SK-N-SH (cell line): ENCODE measurements around the gene REXO5. TPM values are rescaled to one million over a fixed set of nuclear protein-coding genes. Genes with fewer than 3 reads are reported as not detected.

Source experiments
- CTCF ChIA-PET: fragments of 300-600, 350-600 bp; formaldehyde crosslinking; extraction: SDS; loops from one replicate; lab custom pipeline; 2021; lab: Yijun Ruan, JAX
- POLR2A ChIA-PET: fragments of 350-600 bp; sonication (Branson Sonifier 250); formaldehyde crosslinking; extraction: SDS; loops from one replicate; lab custom pipeline; 2020; ENCODE audit warnings: antibody characterized with exemption, inconsistent platforms; lab: Yijun Ruan, JAX
- DNase-seq: peaks from one replicate; pipeline ENCODE4 v3.0.0; 2012
- H2AFZ ChIP-seq: fragments of 200-600 bp; sonication (generic); 2 replicates; pipeline ENCODE4 v1.8.1; 2016; ENCODE audit warnings: antibody characterized with exemption, mild to moderate bottlenecking, low read depth
- H3F3A ChIP-seq: fragments of 200-600 bp; sonication (generic); replicated peaks from 2 replicates; pipeline ENCODE3; 2016; ENCODE audit warnings: antibody characterized with exemption, mild to moderate bottlenecking; ENCODE audit not compliant: insufficient read depth
- H3K27ac ChIP-seq, 2 experiments: fragments of 200-500 bp in 1 of 2; fragments of 200-600 bp in 1 of 2; sonication (Bioruptor generic) in 1 of 2; sonication (generic), shearing (Covaris generic) in 1 of 2; 2 replicates each; pipeline versions ENCODE4 v1.5.1 to v1.6.1; 2014 to 2016; ENCODE audit warnings: low read depth in 2 of 2, inconsistent platforms in 1 of 2, low read length in 1 of 2, mild to moderate bottlenecking in 1 of 2, mixed read lengths in 1 of 2
- H3K27me3 ChIP-seq: fragments of 200-600 bp; sonication (generic), shearing (Covaris generic); 2 replicates; pipeline ENCODE4 v1.6.1; 2016; ENCODE audit warnings: mixed run types; ENCODE audit not compliant: insufficient read depth
- H3K36me3 ChIP-seq, 2 experiments: fragments of 200-500 bp in 1 of 2; fragments of 200-600 bp in 1 of 2; sonication (Bioruptor generic) in 1 of 2; sonication (generic) in 1 of 2; replicated peaks in 1 of 2; 2 replicates each; pipeline versions ENCODE3 to v1.5.1; 2014 to 2016; ENCODE audit warnings: low read length in 1 of 2, mild to moderate bottlenecking in 1 of 2; ENCODE audit not compliant: insufficient read depth in 2 of 2, control insufficient read depth in 1 of 2
- H3K4me1 ChIP-seq, 2 experiments: fragments of 200-500 bp in 1 of 2; fragments of 200-600 bp in 1 of 2; sonication (Bioruptor generic) in 1 of 2; sonication (generic), shearing (Covaris generic) in 1 of 2; 2 replicates each; pipeline versions ENCODE4 v1.5.1 to v1.6.1; 2014 to 2016; ENCODE audit warnings: low read depth in 1 of 2, low read length in 1 of 2, mixed run types in 1 of 2; ENCODE audit not compliant: insufficient read depth in 2 of 2, control insufficient read depth in 1 of 2
- H3K4me2 ChIP-seq: fragments of 200-600 bp; sonication (generic), shearing (Covaris generic); 2 replicates; pipeline ENCODE4 v1.6.1; 2017; ENCODE audit warnings: mixed run types
- H3K4me3 ChIP-seq, 2 experiments: fragments of 200-500 bp in 1 of 2; fragments of 200-600 bp in 1 of 2; sonication (Bioruptor generic) in 1 of 2; sonication (generic), shearing (Covaris generic) in 1 of 2; 2 replicates each; pipeline versions ENCODE4 v1.5.1 to v1.8.1; 2014 to 2016; ENCODE audit warnings: low read depth in 2 of 2, inconsistent platforms in 1 of 2, low read length in 1 of 2, mild to moderate bottlenecking in 1 of 2, mixed read lengths in 1 of 2, moderate library complexity in 1 of 2
- H3K79me2 ChIP-seq: fragments of 200-600 bp; sonication (generic); 2 replicates; pipeline ENCODE4 v1.8.1; 2017; ENCODE audit warnings: mild to moderate bottlenecking; ENCODE audit not compliant: insufficient read depth
- H3K9ac ChIP-seq: fragments of 200-600 bp; sonication (generic); 2 replicates; pipeline ENCODE4 v1.6.1; 2017; ENCODE audit warnings: mixed run types
- H3K9me2 ChIP-seq: fragments of 200-600 bp; sonication (generic); 2 replicates; pipeline ENCODE4 v1.6.1; 2017; ENCODE audit warnings: mixed run types
- H3K9me3 ChIP-seq: fragments of 200-600 bp; sonication (generic); 2 replicates; pipeline ENCODE4 v1.6.1; 2017; ENCODE audit warnings: mixed run types, mild to moderate bottlenecking, moderate library complexity
- H4K20me1 ChIP-seq: fragments of 200-600 bp; sonication (generic); 2 replicates; pipeline ENCODE4 v1.6.1; 2017; ENCODE audit warnings: mild to moderate bottlenecking, mixed run types; ENCODE audit not compliant: insufficient read depth
- ELF1 ChIP-seq: IDR thresholded peaks from 2 replicates; pipeline ENCODE4 v1.4.0; 2012
- EZH2phosphoT487 ChIP-seq: fragments of 200-600 bp; sonication (generic); IDR thresholded peaks from 2 replicates; pipeline ENCODE4 v1.6.1; 2017; ENCODE audit warnings: low read depth, mixed run types, mild to moderate bottlenecking, antibody characterized with exemption, moderate library complexity, borderline replicate concordance
- FOSL2 ChIP-seq: IDR thresholded peaks from 2 replicates; pipeline ENCODE4 v1.4.0; 2012; ENCODE audit warnings: low read depth, mild to moderate bottlenecking, moderate library complexity, borderline replicate concordance
- FOXJ3 ChIP-seq: sonication (generic); formaldehyde crosslinking; IDR thresholded peaks from 2 replicates; pipeline ENCODE4 v1.5.1; 2020; ENCODE audit warnings: mild to moderate bottlenecking, missing genetic modification reagents
- FOXM1 ChIP-seq: IDR thresholded peaks from 2 replicates; pipeline ENCODE4 v1.4.0; 2012; ENCODE audit warnings: low read depth, mild to moderate bottlenecking
- GATA2 ChIP-seq: sonication (generic); formaldehyde crosslinking; IDR thresholded peaks from 2 replicates; pipeline ENCODE4 v1.5.0; 2020; ENCODE audit warnings: mild to moderate bottlenecking, missing genetic modification reagents
- IRF3 ChIP-seq: fragments of 150-350 bp; IDR thresholded peaks from 2 replicates; pipeline ENCODE4 v1.6.1; 2016; ENCODE audit warnings: mild to moderate bottlenecking, low read depth, low read length
- JUND ChIP-seq: IDR thresholded peaks from 2 replicates; pipeline ENCODE4 v1.4.0; 2012
- MXI1 ChIP-seq: IDR thresholded peaks from 2 replicates; pipeline ENCODE4 v1.6.1; 2012; ENCODE audit warnings: mild to moderate bottlenecking, low read depth, low read length, improper control_type of control experiment
- NRF1 ChIP-seq: IDR thresholded peaks from 2 replicates; pipeline ENCODE4 v1.6.1; 2012; ENCODE audit warnings: low read depth, mild to moderate bottlenecking, low read length
- PBX3 ChIP-seq: IDR thresholded peaks from 2 replicates; pipeline ENCODE4; 2012
- POLR2AphosphoS5 ChIP-seq: IDR thresholded peaks from 2 replicates; pipeline ENCODE4 v1.6.1; 2012; ENCODE audit warnings: low read depth, low read length
- RCOR1 ChIP-seq: fragments of 150-350 bp; IDR thresholded peaks from 2 replicates; pipeline ENCODE4 v1.6.1; 2017; ENCODE audit warnings: antibody characterized with exemption, low read length
- REST ChIP-seq: IDR thresholded peaks from 2 replicates; pipeline ENCODE4 v1.6.1; 2012; ENCODE audit warnings: mild to moderate bottlenecking, low read depth, low read length, moderate library complexity
- RFX5 ChIP-seq: IDR thresholded peaks from 2 replicates; pipeline ENCODE4 v1.6.1; 2012; ENCODE audit warnings: mild to moderate bottlenecking, improper control_type of control experiment, low read length
- SIN3A ChIP-seq: IDR thresholded peaks from 2 replicates; pipeline ENCODE4 v1.6.1; 2012; ENCODE audit warnings: low read depth, mild to moderate bottlenecking, low read length, moderate library complexity, borderline replicate concordance
- SMC3 ChIP-seq: IDR thresholded peaks from 2 replicates; pipeline ENCODE4 v1.6.1; 2012; ENCODE audit warnings: low read depth, low read length, improper control_type of control experiment
- TAF1 ChIP-seq: IDR thresholded peaks from 2 replicates; pipeline ENCODE4 v1.6.1; 2012; ENCODE audit warnings: low read depth, mild to moderate bottlenecking, low read length, moderate library complexity, borderline replicate concordance
- TCF12 ChIP-seq: IDR thresholded peaks from 2 replicates; pipeline ENCODE4 v1.4.0; 2012
- TEAD4 ChIP-seq: IDR thresholded peaks from 2 replicates; pipeline ENCODE4 v1.4.0; 2012; ENCODE audit warnings: mild to moderate bottlenecking, borderline replicate concordance; ENCODE audit not compliant: insufficient read depth
- USF1 ChIP-seq: IDR thresholded peaks from 2 replicates; pipeline ENCODE4 v1.4.0; 2012; ENCODE audit warnings: low read depth, borderline replicate concordance
- USF2 ChIP-seq: fragments of 150-350 bp; IDR thresholded peaks from 2 replicates; pipeline ENCODE4 v1.6.1; 2017; ENCODE audit warnings: antibody characterized with exemption, low read length, low read depth, borderline replicate concordance
- ZBTB33 ChIP-seq: IDR thresholded peaks from 2 replicates; pipeline ENCODE4 v1.4.0; 2012; ENCODE audit warnings: low read depth, borderline replicate concordance
- WGBS: methylation state at CpG from one replicate; pipeline ENCODE4 v1.1.6; 2017; ENCODE audit warnings: low lambda C conversion rate; 5-methylcytosine and 5-hydroxymethylcytosine counted together
- polyA plus RNA-seq, 3 experiments: library from polyadenylated mRNA; depleted of rRNA; stranded (reverse); fragments of >200 nt; gene quantifications; 2 replicates each; pipeline ENCODE4 v1.2.3, GENCODE V29; 2012

The REXO5 gene
- polyA plus RNA-seq, 1 of the 3 experiments (the other 2 are of a cell fraction) = 3.8 TPM

GRCh38 chr16:20866145-20866772 lies 59.9 kb downstream of the REXO5 start:
- peak; percentile 35 for DNase-seq
- H3K9ac ChIP-seq = peak overlapping the region; percentile 71
- no peaks in the 10 kb centered on the region for H4K20me1 ChIP-seq
- H3K27me3 ChIP-seq = no peaks in the 10 kb centered on the region
- peak overlapping the region; percentile 56 for H3K4me2 ChIP-seq
- no peak overlapping the region for H3K4me3 ChIP-seq
- H3F3A ChIP-seq = peaks cover 21% of the 10 kb centered on the region
- H2AFZ ChIP-seq = peak overlapping the region; percentile 47
- WGBS = 25% methylated on average over 4 of the region's 6 CpGs
- H3K27ac ChIP-seq = peak overlapping the region; percentile 90 to 96
- peaks cover 36 to 41% of the 10 kb centered on the region in 2 experiments for H3K4me1 ChIP-seq
- peaks cover 82% of the 10 kb centered on the region for H3K79me2 ChIP-seq
- POLR2A ChIA-PET = no interaction called here
- no peaks in the 10 kb centered on the region for H3K9me3 ChIP-seq
- H3K9me2 ChIP-seq = no peaks in the 10 kb centered on the region
- H3K36me3 ChIP-seq = peaks cover 9 to 10% of the 10 kb centered on the region in 2 experiments
- CTCF ChIA-PET = interaction anchor here (0.7 to 4.8 kb wide), 6 partner anchors 9 to 22 kb away, joined by 3 to 23 read pairs (median 4); no protein-coding TSS in a partner anchor
- peak; percentile 54 for TF ChIP-seq PBX3
- TF ChIP-seq SMC3 = no peak
- TF ChIP-seq SIN3A = no peak
- no peak for TF ChIP-seq ZBTB33
- TF ChIP-seq POLR2AphosphoS5 = peak; percentile 45; the same call in 1 of the 2 replicates
- peak; percentile 23; the same call in 1 of the 2 replicates for TF ChIP-seq ELF1
- no peak for TF ChIP-seq IRF3
- TF ChIP-seq EZH2phosphoT487 = no peak
- TF ChIP-seq FOXJ3 (CRISPR knock-in tag) = no peak
- TF ChIP-seq RCOR1 = no peak
- TF ChIP-seq RFX5 = no peak
- TF ChIP-seq GATA2 (CRISPR knock-in tag) = no peak
- TF ChIP-seq USF1 = no peak
- TF ChIP-seq TAF1 = 0 out of 2 replicates have a peak, but pooled peaks have one; percentile 37
- TF ChIP-seq NRF1 = no peak
- TF ChIP-seq FOXM1 = 0 out of 2 replicates have a peak, but pooled peaks have one; percentile 36
- TF ChIP-seq JUND = peak; percentile 77
- TF ChIP-seq TEAD4 = 0 out of 2 replicates have a peak, but pooled peaks have one; percentile 42
- TF ChIP-seq FOSL2 = peak; percentile 87
- TF ChIP-seq REST = peak; percentile 64; the same call in 1 of the 2 replicates
- no peak for TF ChIP-seq USF2
- peak; percentile 73 for TF ChIP-seq TCF12
- no peak for TF ChIP-seq MXI1
